ENCODE results near the gene IFNAR2. TPM values are rescaled to one million over a fixed set of nuclear protein-coding genes. Genes with fewer than 3 reads are reported as not detected.
A peak's percentile ranks its signal among the peaks of the same experiment; 100 is the strongest.
"Not testable (repeated sequence)": the region's sequence is repeated elsewhere in the genome, so short reads cannot be mapped to it uniquely, and the experiment has no call there.

The IFNAR2 gene
- total RNA-seq, 1 experiment from 2014 or later, result 36.1 TPM

- Histone ChIP-seq H3K27me3 (replicated peaks; ENCODE audit: control insufficient read depth, insufficient read depth, low read length) (no peaks in the 10 kb centered on the region), H3K4me1 (peaks cover under 1% of the 10 kb centered on the region; the same call in 1 of the 2 replicates), H3K4me3 (ENCODE audit: low read depth, low read length) (no peak overlapping the region), H3K36me3 (ENCODE audit: control insufficient read depth, insufficient read depth, low read length) (no peaks in the 10 kb centered on the region), H3K9me3 (no peaks in the 10 kb centered on the region)
- H3K27ac Mint-ChIP-seq (ENCODE audit: unreplicated experiment), result peak overlapping the region; percentile 66
- no peaks in the 10 kb centered on the region for H3K9me3 Mint-ChIP-seq (ENCODE audit: unreplicated experiment)
- H3K4me3 Mint-ChIP-seq (ENCODE audit: unreplicated experiment), result no peak overlapping the region
- DNase-seq, result no peak
- ChIA-PET POLR2A (no interaction called here), CTCF (no interaction called here)
- H3K36me3 Mint-ChIP-seq (ENCODE audit: insufficient read depth, unreplicated experiment), result peaks cover 59% of the 10 kb centered on the region
- H3K4me1 Mint-ChIP-seq (ENCODE audit: low read depth, unreplicated experiment), result peaks cover 11% of the 10 kb centered on the region
- intact Hi-C loops (cut with micrococcal nuclease; ENCODE audit: unreplicated experiment), result no loop called here
- no peaks in the 10 kb centered on the region for H3K27me3 Mint-ChIP-seq (ENCODE audit: insufficient read depth, unreplicated experiment)
- TF ChIP-seq CTCF (IDR thresholded peaks at IDR 0.05; ENCODE audit: insufficient read depth in 1 of 2, low read depth in 1 of 2, low read length in 1 of 2, severe bottlenecking in 1 of 2, unreplicated experiment in 1 of 2), result no peak
- BruUV-seq (replicated peaks), result no TSS peak
Observed at GRCh38 chr21:33240404-33240803, 10.7 kb downstream of the IFNAR2 start.

- POLR2A ChIA-PET, result no interaction called here
- H3K4me3 Mint-ChIP-seq (ENCODE audit: unreplicated experiment), result no peak overlapping the region
Observed at GRCh38 chr21:33241846-33242245, 12.1 kb downstream of the IFNAR2 start.

DNA sequence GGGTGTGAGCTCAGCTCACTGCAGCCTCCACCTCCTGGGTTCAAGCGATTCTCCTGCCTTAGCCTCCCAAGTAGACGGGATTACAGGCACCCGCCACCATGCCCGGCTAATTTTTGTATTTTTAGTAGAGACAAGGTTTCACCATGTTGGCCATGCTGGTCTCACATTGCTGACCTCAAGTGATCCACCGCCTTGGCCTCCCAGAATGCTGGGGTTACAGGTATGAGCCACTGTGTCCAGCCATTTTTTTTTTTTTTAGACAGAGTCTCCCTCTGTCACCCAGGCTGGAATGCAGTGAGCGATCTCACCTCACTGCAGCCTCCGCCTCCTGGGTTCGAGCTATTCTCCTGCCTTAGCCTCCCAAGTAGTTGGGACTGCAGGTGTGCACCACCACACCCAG is 13.1 kb downstream of the IFNAR2 start:
- H3K4me1 ChIP-seq; H3K9me3 ChIP-seq; POLR2A ChIA-PET; CTCF ChIA-PET; intact Hi-C loops (cut with micrococcal nuclease; ENCODE audit: unreplicated experiment); H3K4me3 ChIP-seq (ENCODE audit: low read depth, low read length); H3K27ac Mint-ChIP-seq (ENCODE audit: unreplicated experiment); H3K4me3 Mint-ChIP-seq (ENCODE audit: unreplicated experiment); DNase-seq; H3K9me3 Mint-ChIP-seq (ENCODE audit: unreplicated experiment); BruUV-seq (replicated peaks); H3K27me3 ChIP-seq (replicated peaks; ENCODE audit: control insufficient read depth, insufficient read depth, low read length); H3K27me3 Mint-ChIP-seq (ENCODE audit: insufficient read depth, unreplicated experiment); H3K36me3 ChIP-seq (ENCODE audit: control insufficient read depth, insufficient read depth, low read length); H3K4me1 Mint-ChIP-seq (ENCODE audit: low read depth, unreplicated experiment): not testable (repeated sequence)
- peaks cover 67% of the 10 kb centered on the region for H3K36me3 Mint-ChIP-seq (ENCODE audit: insufficient read depth, unreplicated experiment)

More at GRCh38 chr21:33241846-33242245, 12.1 kb downstream of the IFNAR2 start:
- H3K9me3 ChIP-seq, result no peaks in the 10 kb centered on the region
- DNase-seq, result no peak
- Mint-ChIP-seq H3K36me3 (ENCODE audit: insufficient read depth, unreplicated experiment) (peaks cover 65% of the 10 kb centered on the region), H3K27me3 (ENCODE audit: insufficient read depth, unreplicated experiment) (no peaks in the 10 kb centered on the region), H3K9me3 (ENCODE audit: unreplicated experiment) (no peaks in the 10 kb centered on the region), H3K4me1 (ENCODE audit: low read depth, unreplicated experiment) (peaks cover 11% of the 10 kb centered on the region), H3K27ac (ENCODE audit: unreplicated experiment) (no peak overlapping the region)
- BruUV-seq (replicated peaks), result no TSS peak
- intact Hi-C loops (cut with micrococcal nuclease; ENCODE audit: unreplicated experiment), result no loop called here
- no peaks in the 10 kb centered on the region for H3K27me3 ChIP-seq (replicated peaks; ENCODE audit: control insufficient read depth, insufficient read depth, low read length)
- H3K4me1 ChIP-seq, result no peaks in the 10 kb centered on the region
- no peaks in the 10 kb centered on the region; the same call in 1 of the 2 replicates for H3K36me3 ChIP-seq (ENCODE audit: control insufficient read depth, insufficient read depth, low read length)
- CTCF ChIA-PET, result no interaction called here
- H3K4me3 ChIP-seq (ENCODE audit: low read depth, low read length), result no peak overlapping the region
- no peak for TF ChIP-seq CTCF (IDR thresholded peaks at IDR 0.05; ENCODE audit: insufficient read depth in 1 of 2, low read depth in 1 of 2, low read length in 1 of 2, severe bottlenecking in 1 of 2, unreplicated experiment in 1 of 2)

Data from Caco-2 (cell line).